Endothelial cell of umbilical vein (primary cell): ENCODE data around the gene OR1I1. TPM values are rescaled to one million over a fixed set of nuclear protein-coding genes. Genes with fewer than 3 reads are reported as not detected.

ENCODE experiments used
- BruUV-seq: library from RNA; stranded (reverse); fragments of 400-500 nt; replicated peaks from 2 replicates; lab custom pipeline; 2021; lab: Mats Ljungman, UMichigan
- CTCF ChIA-PET: fragments of 300-600, 350-600 bp; sonication (Branson Sonifier 250); formaldehyde crosslinking; loops from one replicate; lab custom pipeline; 2021; ENCODE audit warnings: antibody characterized with exemption, inconsistent platforms; lab: Charles Lee
- POLR2A ChIA-PET: fragments of 300-600, 350-600 bp; sonication (Branson Sonifier 250); formaldehyde crosslinking; loops from one replicate; lab custom pipeline; 2021; ENCODE audit warnings: antibody characterized with exemption, inconsistent platforms; lab: Charles Lee
- DNase-seq: peaks from one replicate; pipeline ENCODE4 v3.0.0-alpha.2; 2011; ENCODE audit warnings: low read depth, low spot score
- FAIRE-seq: peaks from 2 replicates; lab custom pipeline; 2011; peaks lifted over from hg19 to GRCh38; lab: Jason Lieb, UNC
- H2AFZ ChIP-seq: 2 replicates; pipeline ENCODE4 v1.6.0; 2012; ENCODE audit warnings: low read depth, low read length, control low read depth, inconsistent platforms
- H3K27ac ChIP-seq: 2 replicates; pipeline ENCODE4 v1.5.1; 2011; ENCODE audit warnings: low read depth, mild to moderate bottlenecking, control low read depth, low read length, moderate library complexity; ENCODE audit not compliant: insufficient read depth
- H3K27me3 ChIP-seq, 2 experiments: 2 replicates each; pipeline versions ENCODE4 v1.6.0 to v1.6.1; 2011; ENCODE audit warnings: low read length in 2 of 2, mixed read lengths in 1 of 2; ENCODE audit not compliant: control insufficient read depth in 2 of 2, insufficient read depth in 2 of 2
- H3K36me3 ChIP-seq, 2 experiments: 2 replicates in 1 of 2; 3 replicates in 1 of 2; pipeline ENCODE4 v1.5.1; 2011; ENCODE audit warnings: low read length in 2 of 2, mild to moderate bottlenecking in 1 of 2, moderate library complexity in 1 of 2; ENCODE audit not compliant: control insufficient read depth in 2 of 2, insufficient read depth in 2 of 2; ENCODE audit errors: extremely low read depth in 1 of 2
- H3K4me1 ChIP-seq: 3 replicates; pipeline ENCODE4 v1.5.1; 2011; ENCODE audit warnings: mild to moderate bottlenecking, low read length; ENCODE audit not compliant: control insufficient read depth, insufficient read depth; ENCODE audit errors: extremely low read depth
- H3K4me2 ChIP-seq: 2 replicates; pipeline ENCODE4 v1.6.1; 2011; ENCODE audit warnings: low read length, control low read depth, mixed read lengths; ENCODE audit not compliant: insufficient read depth
- H3K4me3 ChIP-seq, 3 experiments: fragments of 200-600 bp in 1 of 3; sonication (generic), shearing (Covaris generic) in 1 of 3; replicated peaks in 1 of 3; 2 replicates each; pipeline ENCODE4 v1.5.1; 2011 to 2016; ENCODE audit warnings: control low read depth in 3 of 3, low read length in 3 of 3, mild to moderate bottlenecking in 2 of 3, inconsistent platforms in 1 of 3, low read depth in 1 of 3, moderate library complexity in 1 of 3; ENCODE audit not compliant: insufficient read depth in 1 of 3
- H3K79me2 ChIP-seq: 2 replicates; pipeline ENCODE4 v1.6.0; 2012; ENCODE audit warnings: low read length, inconsistent platforms; ENCODE audit not compliant: control insufficient read depth, insufficient read depth
- H3K9ac ChIP-seq: replicated peaks from 2 replicates; pipeline ENCODE3; 2011; ENCODE audit warnings: low read length, control low read depth; ENCODE audit not compliant: insufficient read depth; ENCODE audit errors: extremely low read depth
- H3K9me1 ChIP-seq: replicated peaks from 3 replicates; pipeline ENCODE4 v1.6.0; 2011; ENCODE audit warnings: mild to moderate bottlenecking, low read length; ENCODE audit not compliant: control insufficient read depth, insufficient read depth; ENCODE audit errors: extremely low read depth
- H3K9me3 ChIP-seq: replicated peaks from 2 replicates; pipeline ENCODE4 v1.5.1; 2012; ENCODE audit warnings: low read length, inconsistent platforms; ENCODE audit not compliant: control insufficient read depth, insufficient read depth
- H4K20me1 ChIP-seq: replicated peaks from 2 replicates; pipeline ENCODE3; 2011; ENCODE audit warnings: mild to moderate bottlenecking, low read length; ENCODE audit not compliant: control insufficient read depth, insufficient read depth; ENCODE audit errors: extremely low read depth
- EZH2 ChIP-seq: IDR thresholded peaks from 2 replicates; pipeline ENCODE4 v1.6.1; 2012; ENCODE audit warnings: borderline replicate concordance, low read depth, mild to moderate bottlenecking, moderate library complexity, low read length, inconsistent platforms; ENCODE audit not compliant: severe bottlenecking
- FOS ChIP-seq: IDR thresholded peaks from 2 replicates; pipeline ENCODE4 v1.6.1; 2011; ENCODE audit warnings: mild to moderate bottlenecking, low read length, moderate library complexity, borderline replicate concordance; ENCODE audit not compliant: insufficient read depth
- GATA2 ChIP-seq: IDR thresholded peaks from 2 replicates; pipeline ENCODE4 v1.7.0; 2011; ENCODE audit warnings: low read depth, mild to moderate bottlenecking, moderate library complexity, mixed read lengths, low read length; ENCODE audit not compliant: insufficient read length, insufficient read depth
- JUN ChIP-seq: IDR thresholded peaks from 2 replicates; pipeline ENCODE4 v1.6.1; 2011; ENCODE audit warnings: borderline replicate concordance, low read depth; ENCODE audit not compliant: insufficient read length, insufficient read depth
- MAX ChIP-seq: IDR thresholded peaks from 2 replicates; pipeline ENCODE4 v1.6.1; 2011; ENCODE audit not compliant: insufficient read depth, insufficient read length
- MYC ChIP-seq: IDR thresholded peaks from one replicate; pipeline ENCODE4 v1.6.1; 2011; ENCODE audit warnings: mild to moderate bottlenecking, low read depth, low read length
- POLR2A ChIP-seq: IDR thresholded peaks from 2 replicates; pipeline ENCODE4 v1.6.1; 2012; ENCODE audit warnings: low read depth, mild to moderate bottlenecking, control low read depth, low read length
- POLR2AphosphoS5 ChIP-seq: IDR thresholded peaks from 2 replicates; pipeline ENCODE4 v1.6.1; 2012; ENCODE audit warnings: low read depth, mild to moderate bottlenecking, control low read depth, low read length, moderate library complexity; ENCODE audit not compliant: insufficient read depth
- dilution Hi-C: fragments of 300-500 bp; cut with MboI; formaldehyde crosslinking; loops from one replicate; pipeline ENCODE4 v1.15.0; 2019; ENCODE audit warnings: low sequenced_read_pairs; ENCODE audit not compliant: extremely low pct_ligation_motif_present
- intact Hi-C: fragments of 100-400 bp; cut with micrococcal nuclease; formaldehyde crosslinking; loops from one replicate; pipeline ENCODE4 v1.10.0; 2022
- polyA plus RNA-seq, 4 experiments: library from polyadenylated mRNA; depleted of rRNA in 3 of 4; stranded (reverse) in 3 of 4; unstranded in 1 of 4; fragments of >200 nt; gene quantifications; 2 replicates each; pipeline versions ENCODE4 v1.2.1 to v1.2.3, GENCODE V29; 2011 to 2012; ENCODE audit warnings: missing spikeins in 1 of 4
- total RNA-seq: library from RNA; stranded (reverse); gene quantifications from 2 replicates; pipeline ENCODE4 v1.2.3, GENCODE V29; 2021
- TF ChIP-seq, protein P1 (sequence below), 2 donors: IDR thresholded peaks; 1 replicate in 1 of 2; 2 replicates in 1 of 2; pipeline ENCODE4 v1.5.1; 2011; ENCODE audit warnings: low read length in 2 of 2, mild to moderate bottlenecking in 2 of 2, moderate library complexity in 2 of 2, control low read depth in 1 of 2, inconsistent platforms in 1 of 2, low read depth in 1 of 2; ENCODE audit not compliant: insufficient read depth in 1 of 2; ENCODE audit errors: extremely low read depth in 1 of 2

The OR1I1 gene
- total and polyA plus RNA-seq, 2 donors (not counting 3 experiments of a cell fraction or from before 2014, with no cell fraction given) = not detected

GRCh38 chr19:15087182-15087581 lies 5.2 kb downstream of the OR1I1 start:
- intact Hi-C loops = no loop called here
- no peaks in the 10 kb centered on the region for H3K9me3 ChIP-seq
- no peak overlapping the region for H3K9ac ChIP-seq
- no peak for FAIRE-seq
- BruUV-seq = no TSS peak
- H3K27ac ChIP-seq = no peak overlapping the region
- no peaks in the 10 kb centered on the region for H3K9me1 ChIP-seq
- dilution Hi-C loops = no loop called here
- POLR2A ChIA-PET = no interaction called here
- no peak overlapping the region for H2AFZ ChIP-seq
- no peak overlapping the region for H3K4me3 ChIP-seq
- CTCF ChIA-PET = interaction anchor here (5.2 kb wide), 1 partner anchor 13 kb away, joined by 28 read pairs; no protein-coding TSS in a partner anchor
- no peaks in the 10 kb centered on the region for H3K79me2 ChIP-seq
- no peaks in the 10 kb centered on the region for H3K36me3 ChIP-seq
- TF ChIP-seq GATA2 = no peak
- no peak for TF ChIP-seq POLR2A
- no peak for TF ChIP-seq JUN
- TF ChIP-seq, protein P1, sequence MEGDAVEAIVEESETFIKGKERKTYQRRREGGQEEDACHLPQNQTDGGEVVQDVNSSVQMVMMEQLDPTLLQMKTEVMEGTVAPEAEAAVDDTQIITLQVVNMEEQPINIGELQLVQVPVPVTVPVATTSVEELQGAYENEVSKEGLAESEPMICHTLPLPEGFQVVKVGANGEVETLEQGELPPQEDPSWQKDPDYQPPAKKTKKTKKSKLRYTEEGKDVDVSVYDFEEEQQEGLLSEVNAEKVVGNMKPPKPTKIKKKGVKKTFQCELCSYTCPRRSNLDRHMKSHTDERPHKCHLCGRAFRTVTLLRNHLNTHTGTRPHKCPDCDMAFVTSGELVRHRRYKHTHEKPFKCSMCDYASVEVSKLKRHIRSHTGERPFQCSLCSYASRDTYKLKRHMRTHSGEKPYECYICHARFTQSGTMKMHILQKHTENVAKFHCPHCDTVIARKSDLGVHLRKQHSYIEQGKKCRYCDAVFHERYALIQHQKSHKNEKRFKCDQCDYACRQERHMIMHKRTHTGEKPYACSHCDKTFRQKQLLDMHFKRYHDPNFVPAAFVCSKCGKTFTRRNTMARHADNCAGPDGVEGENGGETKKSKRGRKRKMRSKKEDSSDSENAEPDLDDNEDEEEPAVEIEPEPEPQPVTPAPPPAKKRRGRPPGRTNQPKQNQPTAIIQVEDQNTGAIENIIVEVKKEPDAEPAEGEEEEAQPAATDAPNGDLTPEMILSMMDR (IDR thresholded peaks at IDR 0.05; ENCODE audit: extremely low read depth in 1 of 2, insufficient read depth in 1 of 2, low read depth in 1 of 2, low read length in 2 of 2) = no peak
- no peak for TF ChIP-seq POLR2AphosphoS5
- no peak for TF ChIP-seq MAX
- no peak for TF ChIP-seq EZH2
- TF ChIP-seq MYC = no peak
- no peak for TF ChIP-seq FOS
- no peak for DNase-seq
- H3K4me2 ChIP-seq = no peak overlapping the region
- H4K20me1 ChIP-seq = no peaks in the 10 kb centered on the region
- H3K27me3 ChIP-seq = no peaks in the 10 kb centered on the region
- no peaks in the 10 kb centered on the region for H3K4me1 ChIP-seq
